Liver (tissue), 3 donors: ENCODE results near the gene HGS.

Experiments
- SP1 ChIP-seq: IDR thresholded peaks from 2 replicates; pipeline ENCODE4 v1.6.1; 2018; ENCODE audit warnings: antibody characterized with exemption, mild to moderate bottlenecking
- TAF1 ChIP-seq: conservative IDR thresholded peaks from 2 replicates; pipeline ENCODE4 v1.6.1; 2016; ENCODE audit warnings: antibody characterized with exemption, mild to moderate bottlenecking
- YY1 ChIP-seq: IDR thresholded peaks from 2 replicates; pipeline ENCODE4 v1.6.1; 2016; ENCODE audit warnings: antibody characterized with exemption, mild to moderate bottlenecking
- TF ChIP-seq, protein P1 (sequence below): IDR thresholded peaks from 2 replicates; pipeline ENCODE4 v1.6.1; 2016; ENCODE audit warnings: antibody characterized with exemption, mild to moderate bottlenecking
- TF ChIP-seq, protein P2 (sequence below): fragments of 150-350 bp; IDR thresholded peaks from 2 replicates; pipeline ENCODE4 v1.5.1; 2017; ENCODE audit warnings: improper control_type of control experiment, low read depth, low read length; ENCODE audit not compliant: missing input control
- donor health status: healthy.
- donor health status: healthy.

- no peak for TF ChIP-seq SP1
- TF ChIP-seq, protein P1, sequence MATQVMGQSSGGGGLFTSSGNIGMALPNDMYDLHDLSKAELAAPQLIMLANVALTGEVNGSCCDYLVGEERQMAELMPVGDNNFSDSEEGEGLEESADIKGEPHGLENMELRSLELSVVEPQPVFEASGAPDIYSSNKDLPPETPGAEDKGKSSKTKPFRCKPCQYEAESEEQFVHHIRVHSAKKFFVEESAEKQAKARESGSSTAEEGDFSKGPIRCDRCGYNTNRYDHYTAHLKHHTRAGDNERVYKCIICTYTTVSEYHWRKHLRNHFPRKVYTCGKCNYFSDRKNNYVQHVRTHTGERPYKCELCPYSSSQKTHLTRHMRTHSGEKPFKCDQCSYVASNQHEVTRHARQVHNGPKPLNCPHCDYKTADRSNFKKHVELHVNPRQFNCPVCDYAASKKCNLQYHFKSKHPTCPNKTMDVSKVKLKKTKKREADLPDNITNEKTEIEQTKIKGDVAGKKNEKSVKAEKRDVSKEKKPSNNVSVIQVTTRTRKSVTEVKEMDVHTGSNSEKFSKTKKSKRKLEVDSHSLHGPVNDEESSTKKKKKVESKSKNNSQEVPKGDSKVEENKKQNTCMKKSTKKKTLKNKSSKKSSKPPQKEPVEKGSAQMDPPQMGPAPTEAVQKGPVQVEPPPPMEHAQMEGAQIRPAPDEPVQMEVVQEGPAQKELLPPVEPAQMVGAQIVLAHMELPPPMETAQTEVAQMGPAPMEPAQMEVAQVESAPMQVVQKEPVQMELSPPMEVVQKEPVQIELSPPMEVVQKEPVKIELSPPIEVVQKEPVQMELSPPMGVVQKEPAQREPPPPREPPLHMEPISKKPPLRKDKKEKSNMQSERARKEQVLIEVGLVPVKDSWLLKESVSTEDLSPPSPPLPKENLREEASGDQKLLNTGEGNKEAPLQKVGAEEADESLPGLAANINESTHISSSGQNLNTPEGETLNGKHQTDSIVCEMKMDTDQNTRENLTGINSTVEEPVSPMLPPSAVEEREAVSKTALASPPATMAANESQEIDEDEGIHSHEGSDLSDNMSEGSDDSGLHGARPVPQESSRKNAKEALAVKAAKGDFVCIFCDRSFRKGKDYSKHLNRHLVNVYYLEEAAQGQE, result no peak
- TF ChIP-seq, protein P2, sequence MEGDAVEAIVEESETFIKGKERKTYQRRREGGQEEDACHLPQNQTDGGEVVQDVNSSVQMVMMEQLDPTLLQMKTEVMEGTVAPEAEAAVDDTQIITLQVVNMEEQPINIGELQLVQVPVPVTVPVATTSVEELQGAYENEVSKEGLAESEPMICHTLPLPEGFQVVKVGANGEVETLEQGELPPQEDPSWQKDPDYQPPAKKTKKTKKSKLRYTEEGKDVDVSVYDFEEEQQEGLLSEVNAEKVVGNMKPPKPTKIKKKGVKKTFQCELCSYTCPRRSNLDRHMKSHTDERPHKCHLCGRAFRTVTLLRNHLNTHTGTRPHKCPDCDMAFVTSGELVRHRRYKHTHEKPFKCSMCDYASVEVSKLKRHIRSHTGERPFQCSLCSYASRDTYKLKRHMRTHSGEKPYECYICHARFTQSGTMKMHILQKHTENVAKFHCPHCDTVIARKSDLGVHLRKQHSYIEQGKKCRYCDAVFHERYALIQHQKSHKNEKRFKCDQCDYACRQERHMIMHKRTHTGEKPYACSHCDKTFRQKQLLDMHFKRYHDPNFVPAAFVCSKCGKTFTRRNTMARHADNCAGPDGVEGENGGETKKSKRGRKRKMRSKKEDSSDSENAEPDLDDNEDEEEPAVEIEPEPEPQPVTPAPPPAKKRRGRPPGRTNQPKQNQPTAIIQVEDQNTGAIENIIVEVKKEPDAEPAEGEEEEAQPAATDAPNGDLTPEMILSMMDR, result no peak
- no peak for TF ChIP-seq YY1
- TF ChIP-seq TAF1, result no peak
These were observed 45.1 kb upstream of the HGS start for GRCh38 chr17:81638683-81639082.
